BLaER1 treated with 17β-estradiol and CSF1 and Interleukin-3, amounts not matched to agents 10 nM and 100 nM (cell line): ENCODE measurements around the gene CBX2.

ENCODE experiments used
- H3K27ac ChIP-seq, 11 experiments: shearing (Covaris generic); formaldehyde crosslinking; 2 replicates each; pipeline ENCODE4 v1.8.1; 2022
- H3K27me3 ChIP-seq, 11 experiments: shearing (Covaris generic); formaldehyde crosslinking; 2 replicates each; pipeline ENCODE4 v1.8.1; 2022
- H3K36me3 ChIP-seq, 11 experiments: shearing (Covaris generic); formaldehyde crosslinking; 2 replicates each; pipeline ENCODE4 v1.8.1; 2022
- H3K4me1 ChIP-seq, 10 experiments: shearing (Covaris generic); formaldehyde crosslinking; 2 replicates each; pipeline ENCODE4 v1.8.1; 2022
- H3K4me2 ChIP-seq, 11 experiments: shearing (Covaris generic); formaldehyde crosslinking; 2 replicates each; pipeline ENCODE4 v1.8.1; 2022
- H3K4me3 ChIP-seq, 10 experiments: shearing (Covaris generic); formaldehyde crosslinking; 2 replicates each; pipeline ENCODE4 v1.8.1; 2022
- H3K9ac ChIP-seq, 11 experiments: shearing (Covaris generic); formaldehyde crosslinking; 2 replicates each; pipeline ENCODE4 v1.8.1; 2022
- H3K9me3 ChIP-seq, 11 experiments: shearing (Covaris generic); formaldehyde crosslinking; replicated peaks in 1 of 11; 2 replicates each; pipeline ENCODE4 v1.8.1; 2022
- H4K20me1 ChIP-seq, 11 experiments: shearing (Covaris generic); formaldehyde crosslinking; 2 replicates each; pipeline ENCODE4 v1.8.1; 2022
- Cebpa-rat ChIP-seq, 11 experiments: shearing (Covaris generic); IDR thresholded peaks; 2 replicates each; pipeline ENCODE4 v1.8.1; 2022

Gene CBX2

GRCh38 chr17:79777894-79778503, at the start of gene CBX2:
CBX2 (plus strand) TSS chr17:79778148; CDS start chr17:79778236, 88 bp downstream.
- Histone ChIP-seq H3K4me3 (peak within 1 kb of the TSS; percentile 67 to 91 (median 82)), H3K4me1 (peaks cover 38 to 52% (median 50%) of the 10 kb centered on the region in 10 experiments), H3K9me3 (no peaks in the 10 kb centered on the region), H3K36me3 (peaks cover 0 to 36% (median 23%) of the 10 kb centered on the region in 11 experiments; a peak in 15 of 22 replicates), H3K4me2 (peak within 1 kb of the TSS; percentile 90 to 99 (median 97)), H3K9ac (peak within 1 kb of the TSS; percentile 81 to 89 (median 84)), H4K20me1 (peaks cover 0 to 46% (median 42%) of the 10 kb centered on the region in 11 experiments; a peak in 18 of 22 replicates), H3K27ac (peak within 1 kb of the TSS; percentile 58 to 88 (median 84); a peak in 21 of 22 replicates), H3K27me3 (peaks cover 0 to 25% (median 18%) of the 10 kb centered on the region in 11 experiments; a peak in 20 of 22 replicates)
- no peak for TF ChIP-seq Cebpa-rat (IDR thresholded peaks at IDR 0.05)

- Histone ChIP-seq H3K4me1 (peaks cover 18 to 54% (median 51%) of the 10 kb centered on the region in 10 experiments), H3K27ac (peak overlapping the region; percentile 29 to 82 (median 70); a peak in 21 of 22 replicates), H3K4me3 (peak overlapping the region in 9 of 10 experiments; percentile 1 to 56 (median 40); a peak in 11 of 20 replicates), H3K9me3 (no peaks in the 10 kb centered on the region), H3K9ac (peak overlapping the region; percentile 49 to 70 (median 58); a peak in 21 of 22 replicates), H3K27me3 (no peaks in the 10 kb centered on the region), H4K20me1 (no peaks in the 10 kb centered on the region), H3K4me2 (peak overlapping the region; percentile 57 to 91 (median 72)), H3K36me3 (no peaks in the 10 kb centered on the region)
- no peak for TF ChIP-seq Cebpa-rat (IDR thresholded peaks at IDR 0.05)
Observed at GRCh38 chr17:79728169-79728907, 49.6 kb upstream of the CBX2 start.

GRCh38 chr17:79728908-79729471, 49.0 kb upstream of the CBX2 start:
- H3K4me1 ChIP-seq = peaks cover 23 to 59% (median 56%) of the 10 kb centered on the region in 10 experiments
- H3K27me3 ChIP-seq = no peaks in the 10 kb centered on the region
- H3K4me2 ChIP-seq = peak overlapping the region; percentile 57 to 91 (median 72); a peak in 18 of 22 replicates
- peak overlapping the region in 1 of 11 experiments; percentile 65; a peak in 1 of 22 replicates for H3K9ac ChIP-seq
- no peak overlapping the region for H3K4me3 ChIP-seq
- H3K9me3 ChIP-seq = no peaks in the 10 kb centered on the region
- no peaks in the 10 kb centered on the region for H3K36me3 ChIP-seq
- H4K20me1 ChIP-seq = no peaks in the 10 kb centered on the region
- H3K27ac ChIP-seq = peak overlapping the region in 3 of 11 experiments; percentile 60 to 82 (median 78); a peak in 8 of 22 replicates
- no peak for TF ChIP-seq Cebpa-rat (IDR thresholded peaks at IDR 0.05)

GRCh38 chr17:79729761-79730160, 48.2 kb upstream of the CBX2 start:
- Histone ChIP-seq H3K36me3 (no peaks in the 10 kb centered on the region), H3K27ac (peak overlapping the region in 2 of 11 experiments; percentile 14 to 40; a peak in 1 of 22 replicates), H3K9me3 (no peaks in the 10 kb centered on the region), H3K9ac (no peak overlapping the region), H3K4me1 (peaks cover 23 to 59% (median 56%) of the 10 kb centered on the region in 10 experiments), H3K4me3 (no peak overlapping the region), H3K4me2 (peak overlapping the region in 6 of 11 experiments; percentile 53 to 91 (median 89); a peak in 8 of 22 replicates), H4K20me1 (no peaks in the 10 kb centered on the region), H3K27me3 (no peaks in the 10 kb centered on the region)
- no peak for TF ChIP-seq Cebpa-rat (IDR thresholded peaks at IDR 0.05)

GRCh38 chr17:79730437-79730768, 47.5 kb upstream of the CBX2 start:
- peak overlapping the region in 3 of 11 experiments; percentile 28 to 45 (median 40); a peak in 3 of 22 replicates for H3K27ac ChIP-seq
- H3K4me3 ChIP-seq = no peak overlapping the region
- H3K9ac ChIP-seq = peak overlapping the region in 1 of 11 experiments; percentile 41; a peak in 1 of 22 replicates
- peaks cover 23 to 59% (median 56%) of the 10 kb centered on the region in 10 experiments for H3K4me1 ChIP-seq
- H3K4me2 ChIP-seq = peak overlapping the region in 9 of 11 experiments; percentile 26 to 96 (median 90); a peak in 17 of 22 replicates
- H3K36me3 ChIP-seq = no peaks in the 10 kb centered on the region
- H3K9me3 ChIP-seq = no peaks in the 10 kb centered on the region
- H3K27me3 ChIP-seq = no peaks in the 10 kb centered on the region
- no peak for TF ChIP-seq Cebpa-rat (IDR thresholded peaks at IDR 0.05)
- H4K20me1 ChIP-seq = no peaks in the 10 kb centered on the region

GRCh38 chr17:79730769-79731483, 47.0 kb upstream of the CBX2 start, which contains the start of gene ENPP7:
ENPP7 (plus strand) TSS chr17:79730943; CDS start chr17:79731140, 197 bp downstream.
- Histone ChIP-seq H3K9ac (peak within 1 kb of the TSS in 4 of 11 experiments; percentile 26 to 44 (median 36); a peak in 3 of 22 replicates), H3K4me2 (peak within 1 kb of the TSS in 9 of 11 experiments; percentile 26 to 96 (median 90); a peak in 18 of 22 replicates), H3K27ac (peak within 1 kb of the TSS in 3 of 11 experiments; percentile 28 to 45 (median 40); a peak in 5 of 22 replicates), H3K36me3 (no peaks in the 10 kb centered on the region), H3K4me3 (peak within 1 kb of the TSS in 2 of 10 experiments; percentile 19 to 58; a peak in 2 of 20 replicates), H3K27me3 (no peaks in the 10 kb centered on the region), H3K4me1 (peaks cover 24 to 62% (median 57%) of the 10 kb centered on the region in 10 experiments), H4K20me1 (no peaks in the 10 kb centered on the region), H3K9me3 (no peaks in the 10 kb centered on the region)
- no peak for TF ChIP-seq Cebpa-rat (IDR thresholded peaks at IDR 0.05)

- peaks cover 30 to 65% (median 57%) of the 10 kb centered on the region in 10 experiments for H3K4me1 ChIP-seq
- no peaks in the 10 kb centered on the region for H3K9me3 ChIP-seq
- TF ChIP-seq Cebpa-rat (IDR thresholded peaks at IDR 0.05) = no peak
- peak overlapping the region; percentile 21 to 80 (median 65); a peak in 21 of 22 replicates for H3K9ac ChIP-seq
- H3K4me2 ChIP-seq = peak overlapping the region; percentile 83 to 96 (median 90)
- H4K20me1 ChIP-seq = no peaks in the 10 kb centered on the region
- peak overlapping the region in 10 of 11 experiments; percentile 49 to 83 (median 76); a peak in 18 of 22 replicates for H3K27ac ChIP-seq
- H3K36me3 ChIP-seq = no peaks in the 10 kb centered on the region
- H3K27me3 ChIP-seq = no peaks in the 10 kb centered on the region
- H3K4me3 ChIP-seq = peak overlapping the region; percentile 38 to 62 (median 54)
Observed at GRCh38 chr17:79732254-79732653, 45.7 kb upstream of the CBX2 start.
